Left renal pelvis (tissue), 4 donors: Measurements from ENCODE around the gene CC2D1A. TPM values are rescaled to one million over a fixed set of nuclear protein-coding genes. Genes with fewer than 3 reads are reported as not detected.
"Not testable (repeated sequence)": the region's sequence is repeated elsewhere in the genome, so short reads cannot be mapped to it uniquely, and the experiment has no call there.

Experiments
- DNase-seq, 4 donors: peaks; one replicate each; pipeline ENCODE4 v3.0.0-alpha.2; 2013; ENCODE audit warnings: low read depth in 4 of 4, low spot score in 3 of 4
- polyA plus RNA-seq, 4 donors: library from polyadenylated mRNA; unstranded; fragments of 120-200 nt; gene quantifications; one replicate each; pipeline ENCODE4 v1.2.1, GENCODE V29; 2013; ENCODE audit not compliant: insufficient read length in 4 of 4

The CC2D1A gene
- polyA plus RNA-seq, 4 donors: 19.4 to 45.8 (median 23.0) TPM

DNA sequence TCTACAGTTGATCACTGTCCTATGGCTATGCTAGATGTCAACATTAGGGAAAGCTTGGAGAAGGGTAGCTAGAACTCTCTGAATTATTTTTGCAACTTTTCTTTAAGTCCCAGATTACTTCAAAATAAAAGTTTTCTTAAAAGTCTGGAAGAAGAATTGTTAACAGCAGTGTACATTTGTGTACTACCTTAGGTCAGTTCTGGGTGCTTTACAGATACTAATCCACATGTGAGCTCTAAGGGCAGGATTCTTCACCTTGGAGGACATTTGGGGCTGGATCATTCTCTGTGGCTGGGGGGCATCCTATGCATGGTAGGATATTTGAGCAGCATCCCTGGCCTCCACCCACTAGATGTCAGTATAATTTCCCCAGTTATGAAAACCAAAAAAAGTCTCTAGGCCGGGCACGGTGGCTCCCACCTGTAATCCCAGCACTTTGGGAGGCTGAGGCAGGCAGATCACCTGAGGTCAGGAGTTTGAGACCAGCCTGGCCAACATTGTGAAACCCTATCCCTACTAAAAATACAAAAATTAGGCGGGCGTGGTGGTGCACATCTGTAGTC, 2.9 kb upstream of the CC2D1A start:
- DNase-seq: no peak

DNA sequence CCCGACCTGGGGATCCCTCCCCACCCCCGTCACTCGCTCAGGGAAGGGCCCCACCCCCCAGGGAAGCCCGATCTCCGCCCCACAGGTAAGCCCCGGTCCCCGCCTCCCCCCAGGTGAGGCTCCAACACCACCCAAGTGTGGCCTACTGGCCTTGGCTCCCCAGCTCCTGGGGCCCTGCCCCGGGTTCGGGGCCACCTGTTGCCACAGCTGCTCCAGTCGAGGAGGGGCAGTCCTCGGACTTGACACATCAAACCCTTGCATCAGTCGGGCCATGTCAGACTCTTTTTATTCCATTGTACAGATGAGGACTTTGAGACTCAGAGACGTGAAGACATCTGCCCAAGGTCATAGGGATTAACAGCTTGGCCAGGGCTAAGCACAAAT, 512 bp downstream of the CC2D1A start:
- no peak for DNase-seq

DNA sequence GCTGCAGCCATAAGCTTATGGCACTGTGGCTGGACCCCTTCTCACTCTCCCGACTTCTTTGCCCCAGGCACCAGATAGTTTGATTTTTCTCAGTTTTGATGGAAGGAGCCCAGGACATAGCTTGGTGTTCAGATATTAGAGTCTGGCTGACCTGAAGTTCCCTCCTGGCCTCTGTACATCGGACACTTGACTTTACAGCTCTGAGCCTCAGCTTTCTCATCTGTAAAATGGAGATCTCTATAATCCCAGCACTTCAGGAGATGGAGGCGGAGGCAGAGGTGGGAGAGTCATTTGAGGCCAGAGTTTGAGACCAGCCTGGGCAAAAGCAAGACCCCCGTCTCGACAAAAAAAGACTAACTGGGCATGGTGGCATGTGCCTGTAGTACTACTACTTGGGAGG, 909 bp downstream of the CC2D1A start:
- no peak for DNase-seq

DNA sequence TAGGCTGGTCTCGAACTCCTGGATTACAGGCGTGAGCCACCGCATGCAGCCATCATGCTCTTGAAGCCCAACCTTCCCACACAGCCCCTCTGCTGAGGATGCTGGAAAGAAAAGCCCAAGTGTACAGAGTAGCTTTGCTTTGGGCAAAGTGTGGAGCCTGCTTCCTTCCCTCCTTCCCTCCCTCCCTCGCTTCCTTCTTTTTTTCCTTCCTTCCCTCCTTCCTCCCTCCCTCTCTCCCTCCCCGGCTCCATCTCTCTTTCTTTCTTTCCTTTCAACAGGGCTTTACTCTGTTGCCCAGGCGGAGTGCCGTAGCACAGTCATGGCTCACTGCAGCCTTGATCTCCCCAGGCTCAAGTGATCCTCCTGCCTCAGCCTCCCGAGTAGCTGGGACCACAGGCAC, 2.7 kb downstream of the CC2D1A start:
- DNase-seq: no peak

DNA sequence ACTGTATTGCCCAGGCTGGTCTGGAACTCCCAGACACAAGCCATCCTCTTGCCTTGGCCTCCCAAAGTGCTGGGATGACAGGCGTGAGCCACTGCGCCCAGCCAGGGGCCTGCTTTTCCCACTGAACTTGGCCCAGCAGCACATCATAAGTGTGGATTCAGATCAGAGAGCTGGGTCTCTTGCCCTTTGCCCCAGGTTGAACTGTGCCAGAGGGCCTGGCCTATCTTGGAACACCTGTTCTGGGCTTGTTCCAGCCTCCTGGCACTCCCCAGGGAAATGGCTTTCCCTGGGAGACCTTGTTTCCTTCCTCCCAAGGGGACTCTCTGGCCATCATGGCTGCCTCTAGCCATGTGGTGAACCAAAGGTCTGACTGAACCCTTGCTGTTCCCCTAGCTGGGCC, 3.4 kb downstream of the CC2D1A start:
- no peak for DNase-seq

DNA sequence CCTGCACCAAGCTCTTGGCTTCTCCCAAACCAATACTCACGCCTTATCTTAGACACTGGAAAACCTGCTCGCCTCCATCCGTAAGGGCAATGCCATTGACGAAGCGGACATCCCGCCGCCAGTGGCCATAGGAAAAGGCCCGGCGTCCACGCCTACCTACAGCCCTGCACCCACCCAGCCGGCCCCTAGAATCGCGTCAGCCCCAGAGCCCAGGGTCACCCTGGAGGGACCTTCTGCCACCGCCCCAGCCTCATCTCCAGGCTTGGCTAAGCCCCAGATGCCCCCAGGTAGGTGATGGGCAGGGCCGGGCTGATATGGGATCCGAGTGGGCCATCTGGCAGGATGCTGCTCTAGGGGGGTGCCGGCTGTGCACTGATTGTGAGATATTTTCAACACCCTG, 7.4 kb downstream of the CC2D1A start:
- no peak for DNase-seq

DNA sequence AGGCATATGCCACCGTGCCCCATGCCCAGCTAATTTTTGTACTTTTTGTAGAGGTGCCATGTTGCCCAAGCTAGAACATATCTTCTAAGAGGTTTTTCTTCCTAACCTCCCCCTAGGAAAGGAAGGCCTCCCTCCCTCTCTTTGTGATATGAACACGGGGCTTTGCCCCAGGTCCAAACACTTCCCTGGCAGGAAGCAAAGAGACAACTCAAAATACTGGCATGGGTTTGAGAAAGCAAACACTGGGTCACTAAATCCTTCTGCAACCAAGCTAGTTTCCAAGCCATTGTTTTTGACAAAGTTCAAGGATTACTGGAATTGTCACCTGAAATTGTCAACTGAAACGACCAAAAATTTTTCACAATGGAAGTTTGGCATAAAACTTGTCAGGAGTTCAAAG, 8.8 kb downstream of the CC2D1A start:
- DNase-seq: no peak

DNA sequence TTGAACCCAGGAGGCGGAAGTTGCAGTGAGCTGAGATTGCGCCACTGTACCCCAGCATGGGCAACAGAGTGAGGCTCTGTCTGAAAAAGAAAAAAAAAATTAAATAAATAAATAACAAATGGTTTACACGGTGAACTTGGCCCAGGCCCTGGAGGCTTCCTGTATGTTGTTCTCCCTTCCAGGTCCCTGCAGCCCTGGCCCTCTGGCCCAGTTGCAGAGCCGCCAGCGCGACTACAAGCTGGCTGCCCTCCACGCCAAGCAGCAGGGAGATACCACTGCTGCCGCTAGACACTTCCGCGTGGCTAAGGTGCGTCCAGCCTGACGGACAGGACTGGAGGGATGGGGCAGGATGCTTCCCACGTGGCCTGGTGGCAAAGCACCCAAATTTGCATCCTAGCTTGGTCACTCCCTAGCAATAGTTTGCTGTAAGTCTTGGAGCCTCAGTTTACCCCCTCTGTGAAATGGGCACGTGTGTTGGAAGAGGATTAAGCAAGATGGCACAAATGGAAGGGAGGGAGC, 11.9 kb downstream of the CC2D1A start:
- DNase-seq: no peak

DNA sequence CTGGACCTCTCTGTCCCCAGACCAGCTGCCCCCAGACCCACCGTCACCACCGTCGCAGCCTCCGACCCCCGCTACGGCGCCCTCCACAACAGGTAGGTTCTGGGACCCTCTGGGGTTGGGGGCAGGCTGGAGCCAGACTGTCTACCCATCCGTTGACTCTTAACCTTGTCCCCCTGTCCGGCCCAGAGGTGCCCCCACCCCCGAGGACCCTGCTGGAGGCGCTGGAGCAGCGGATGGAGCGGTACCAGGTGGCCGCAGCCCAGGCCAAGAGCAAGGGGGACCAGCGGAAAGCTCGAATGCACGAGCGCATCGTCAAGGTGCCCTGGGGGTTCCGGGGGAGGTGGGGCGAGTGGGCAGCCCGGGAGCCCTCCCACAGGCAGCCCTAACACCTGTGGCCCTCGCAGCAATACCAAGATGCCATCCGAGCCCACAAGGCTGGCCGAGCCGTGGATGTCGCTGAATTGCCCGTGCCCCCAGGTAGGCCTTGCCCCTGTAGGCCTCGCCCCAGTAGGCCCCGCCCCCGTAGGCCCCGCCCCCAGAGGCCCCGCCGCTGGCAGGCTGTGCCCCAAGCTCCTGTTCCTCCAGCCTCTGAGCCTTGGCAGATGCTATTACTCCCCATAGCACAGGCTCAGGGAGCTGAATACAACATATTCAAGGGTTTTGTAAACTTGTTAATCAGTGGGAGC, 12.9 kb downstream of the CC2D1A start:
- DNase-seq: no peak

DNA sequence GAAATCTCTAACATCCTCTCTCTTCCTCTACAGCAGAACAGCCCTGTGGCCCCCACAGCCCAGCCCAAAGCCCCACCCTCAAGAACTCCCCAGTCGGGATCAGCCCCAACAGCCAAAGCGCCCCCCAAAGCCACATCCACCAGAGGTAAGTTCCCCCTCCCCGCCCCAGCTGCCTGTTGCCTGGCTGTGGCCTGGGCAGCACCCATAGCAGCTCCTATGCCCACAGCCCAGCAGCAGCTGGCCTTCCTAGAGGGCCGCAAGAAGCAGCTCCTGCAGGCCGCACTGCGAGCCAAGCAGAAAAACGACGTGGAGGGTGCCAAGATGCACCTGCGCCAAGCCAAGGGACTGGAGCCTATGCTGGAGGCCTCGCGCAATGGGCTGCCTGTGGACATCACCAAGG, 14.5 kb downstream of the CC2D1A start:
- no peak for DNase-seq

DNA sequence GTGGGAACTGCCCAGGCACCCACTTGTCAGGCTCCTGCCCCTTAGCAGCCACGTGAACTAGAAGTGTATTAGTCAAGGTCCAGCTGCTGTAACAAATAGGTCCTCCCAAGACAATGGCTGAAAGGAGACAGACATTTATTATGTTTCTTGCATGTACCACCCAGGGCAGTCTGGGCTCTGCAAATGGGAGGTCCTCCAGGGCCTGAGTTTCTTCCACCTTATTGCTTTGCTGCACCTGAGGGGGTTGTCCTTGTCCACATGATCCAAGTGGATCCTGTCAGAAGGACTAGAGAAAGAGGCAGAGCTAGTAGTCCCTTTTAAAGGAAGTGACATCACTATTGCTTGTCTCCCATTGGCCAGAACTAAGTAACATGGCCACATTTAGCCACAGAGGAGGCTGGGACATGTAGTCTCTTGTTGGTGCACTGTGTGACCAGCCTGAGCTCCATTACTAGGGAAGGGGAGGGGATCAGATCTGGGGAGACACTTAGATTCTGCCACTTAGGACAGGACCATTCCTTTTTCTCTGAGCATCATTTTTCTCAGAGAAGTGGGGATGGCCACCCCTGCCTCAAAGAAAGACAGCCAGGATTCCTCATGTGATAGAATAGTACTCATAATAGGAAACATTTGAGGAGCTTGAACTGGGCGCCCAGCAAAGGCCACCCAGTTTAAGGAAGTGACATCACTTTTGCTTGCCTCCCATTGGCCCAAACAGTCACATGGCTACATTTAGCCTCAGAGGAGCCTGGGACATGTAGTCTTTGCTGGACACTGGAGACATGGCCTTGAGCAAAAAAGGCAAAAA, 15.1 kb downstream of the CC2D1A start:
- no peak for DNase-seq

DNA sequence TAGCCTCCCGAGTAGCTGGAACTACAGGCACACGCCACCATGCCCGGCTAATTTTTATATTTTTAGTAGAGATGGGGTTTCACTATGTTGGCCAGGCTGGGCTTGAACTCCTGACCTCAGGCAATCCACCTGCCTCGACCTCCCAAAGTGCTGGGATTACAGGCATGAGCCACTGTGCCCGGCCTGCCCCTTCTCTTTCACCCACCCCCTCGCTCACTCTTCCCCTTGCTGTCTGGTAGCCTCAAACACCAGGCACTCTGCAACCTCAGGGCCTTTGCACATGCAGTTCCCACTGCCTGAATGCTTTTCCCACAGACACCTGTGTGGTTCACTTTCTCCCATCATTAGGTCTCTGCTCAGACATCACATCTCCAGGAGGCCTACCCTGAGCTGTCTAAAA, 16.1 kb downstream of the CC2D1A start:
- DNase-seq: not testable (repeated sequence)

DNA sequence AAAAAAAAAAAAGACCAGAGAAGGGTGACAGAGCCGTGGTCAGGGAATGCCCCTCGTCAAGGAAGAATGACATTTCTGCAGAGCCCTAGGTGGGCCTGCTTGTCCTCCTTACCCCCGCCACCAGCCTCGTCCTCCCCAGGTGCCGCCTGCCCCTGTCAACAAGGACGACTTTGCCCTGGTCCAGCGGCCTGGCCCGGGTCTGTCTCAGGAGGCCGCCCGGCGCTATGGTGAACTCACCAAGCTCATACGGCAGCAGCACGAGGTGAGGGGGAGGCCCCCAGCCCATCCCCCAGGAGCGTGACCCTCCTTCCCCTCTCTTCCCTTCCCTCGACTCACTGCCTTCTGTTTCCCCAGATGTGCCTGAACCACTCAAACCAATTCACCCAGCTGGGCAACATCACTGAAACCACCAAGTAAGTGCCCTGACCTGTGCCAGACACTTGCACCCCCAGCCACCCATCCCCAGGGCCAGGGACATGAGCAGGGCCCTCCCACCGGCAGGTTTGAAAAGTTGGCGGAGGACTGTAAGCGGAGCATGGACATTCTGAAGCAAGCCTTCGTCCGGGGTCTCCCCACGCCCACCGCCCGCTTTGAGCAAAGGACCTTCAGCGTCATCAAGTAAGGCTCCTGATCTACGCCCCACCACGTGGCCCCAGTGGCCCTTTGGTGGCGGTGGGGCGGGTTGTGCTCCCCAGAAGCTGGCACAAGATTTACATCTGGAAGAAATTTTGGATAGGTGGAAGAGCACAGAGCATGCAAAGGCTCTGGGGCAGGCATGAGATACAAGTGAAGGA, 17.4 kb downstream of the CC2D1A start:
- no peak for DNase-seq

DNA sequence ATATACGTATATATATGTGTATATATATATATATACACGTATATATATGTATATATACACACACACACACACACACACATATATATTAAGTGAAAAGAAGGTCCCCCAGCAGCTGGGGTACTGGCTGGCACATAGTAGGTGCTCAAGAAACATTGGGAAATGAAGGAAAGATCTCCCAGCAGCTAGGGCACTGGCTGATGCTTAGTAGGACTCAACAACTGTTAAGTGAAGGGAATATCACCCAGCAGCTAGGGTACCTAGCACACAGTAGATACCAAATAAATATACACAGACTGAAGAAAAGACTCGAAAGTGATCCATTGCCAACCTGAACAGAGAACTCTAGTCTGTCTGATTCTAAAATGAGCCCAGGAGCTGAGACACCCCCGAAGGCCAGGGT, 20.0 kb downstream of the CC2D1A start:
- no peak for DNase-seq

DNA sequence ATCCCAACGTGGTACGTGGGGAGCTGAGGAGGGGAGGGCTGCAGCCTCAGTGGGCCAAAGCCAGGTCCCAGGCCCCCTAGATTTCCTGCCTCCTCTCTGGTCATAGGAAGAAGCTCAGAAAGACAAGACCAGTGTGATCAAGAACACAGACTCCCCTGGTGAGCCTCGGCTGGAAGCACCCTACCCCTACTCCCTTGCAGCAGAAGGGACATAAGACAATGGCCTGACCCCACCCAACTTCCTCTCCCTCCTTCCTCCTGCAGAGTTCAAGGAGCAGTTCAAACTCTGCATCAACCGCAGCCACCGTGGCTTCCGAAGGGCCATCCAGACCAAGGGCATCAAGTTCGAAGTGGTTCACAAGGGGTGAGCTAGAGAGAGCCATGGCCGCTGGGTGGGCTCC, 20.7 kb downstream of the CC2D1A start:
- DNase-seq: no peak

DNA sequence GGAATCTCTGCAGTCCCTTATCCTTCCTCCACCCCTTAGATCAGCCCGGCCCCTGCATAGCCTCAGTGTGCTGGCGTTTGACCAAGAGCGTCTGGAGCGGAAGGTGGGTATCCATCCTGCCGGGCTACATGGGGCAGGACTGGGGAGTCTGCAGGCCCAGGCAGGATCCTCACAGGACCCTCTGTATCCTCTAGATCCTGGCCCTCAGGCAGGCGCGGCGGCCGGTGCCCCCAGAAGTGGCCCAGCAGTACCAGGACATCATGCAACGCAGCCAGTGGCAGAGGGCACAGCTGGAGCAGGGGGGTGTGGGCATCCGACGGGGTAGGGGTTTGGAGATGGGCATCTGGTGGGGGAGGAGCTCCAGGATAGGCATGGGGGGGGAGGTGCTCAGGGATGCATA, 23.3 kb downstream of the CC2D1A start:
- DNase-seq: no peak

DNA sequence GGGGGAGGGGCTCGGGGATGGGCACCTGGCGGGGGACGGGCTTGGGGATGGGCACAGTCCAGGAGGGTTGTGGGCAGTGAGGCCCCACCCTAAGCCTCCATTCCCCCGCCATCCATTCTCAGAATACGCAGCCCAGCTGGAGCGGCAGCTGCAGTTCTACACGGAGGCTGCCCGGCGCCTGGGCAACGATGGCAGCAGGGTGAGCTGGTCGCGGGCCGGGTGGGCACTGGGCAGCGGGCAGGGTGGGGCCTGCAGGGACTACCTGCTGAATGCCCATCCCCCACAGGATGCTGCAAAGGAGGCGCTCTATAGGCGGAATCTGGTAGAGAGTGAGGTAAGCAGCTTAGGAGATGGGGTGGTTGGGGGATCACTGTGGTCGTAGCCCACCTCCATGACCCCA, 24.0 kb downstream of the CC2D1A start:
- DNase-seq: no peak

DNA sequence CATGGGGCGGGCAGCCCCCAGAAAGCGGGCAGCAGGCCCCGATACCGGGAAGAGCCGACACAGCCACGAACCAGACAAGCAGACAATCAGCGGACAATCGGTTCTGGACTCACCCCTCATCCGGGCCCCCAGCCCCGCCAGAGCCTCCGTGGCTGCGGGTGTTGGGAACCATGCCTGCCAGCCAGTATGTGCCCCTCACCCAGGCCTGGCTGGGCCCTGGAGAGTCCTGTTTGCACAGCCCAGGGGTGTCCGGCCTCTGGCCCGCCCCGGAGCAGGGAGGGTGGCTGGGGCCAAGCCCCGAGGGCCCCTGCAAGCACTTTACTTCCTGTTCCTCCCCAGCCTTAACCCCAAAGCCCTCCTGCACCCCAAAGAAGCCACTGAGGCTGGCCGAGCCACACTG, 24.4 kb downstream of the CC2D1A start:
- DNase-seq: no peak

DNA sequence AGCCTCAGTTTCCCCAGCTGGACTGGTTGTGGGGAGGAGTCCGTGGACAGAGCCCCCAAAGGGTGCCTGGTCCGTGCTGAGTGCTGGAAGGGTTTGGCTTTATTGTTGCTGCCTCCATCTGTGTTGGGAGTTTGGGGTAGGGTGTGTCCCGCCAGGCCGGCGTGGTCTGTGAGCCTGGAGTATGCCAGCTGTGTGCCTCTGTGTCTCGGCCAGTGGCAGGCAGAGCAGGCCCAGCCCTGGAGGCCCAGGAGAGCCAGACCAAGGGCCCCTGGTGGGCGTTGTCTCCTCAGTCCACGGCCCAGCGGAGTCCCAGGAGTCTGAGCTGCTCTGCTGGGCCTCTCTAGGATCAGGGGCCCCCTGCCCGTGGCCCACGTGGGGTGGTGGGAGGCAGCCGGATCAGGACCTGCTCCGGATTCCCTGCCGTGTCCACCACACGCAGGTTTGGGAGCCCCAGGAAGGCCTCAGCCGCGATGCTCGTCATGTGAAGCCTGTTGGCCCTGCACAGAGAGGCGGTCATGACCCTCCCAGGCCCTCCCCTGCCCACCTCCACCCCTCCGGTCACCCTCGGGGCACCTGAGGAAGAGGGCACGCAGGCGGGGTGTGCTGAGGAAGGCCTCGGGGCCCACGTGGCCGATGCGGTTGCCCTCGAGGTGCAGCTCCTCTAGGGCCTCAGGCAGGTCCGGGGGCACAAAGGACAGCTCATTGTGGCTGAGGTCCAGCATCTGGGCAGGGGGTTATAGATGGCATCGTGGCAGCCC, 25.6 kb downstream of the CC2D1A start:
- no peak for DNase-seq

DNA sequence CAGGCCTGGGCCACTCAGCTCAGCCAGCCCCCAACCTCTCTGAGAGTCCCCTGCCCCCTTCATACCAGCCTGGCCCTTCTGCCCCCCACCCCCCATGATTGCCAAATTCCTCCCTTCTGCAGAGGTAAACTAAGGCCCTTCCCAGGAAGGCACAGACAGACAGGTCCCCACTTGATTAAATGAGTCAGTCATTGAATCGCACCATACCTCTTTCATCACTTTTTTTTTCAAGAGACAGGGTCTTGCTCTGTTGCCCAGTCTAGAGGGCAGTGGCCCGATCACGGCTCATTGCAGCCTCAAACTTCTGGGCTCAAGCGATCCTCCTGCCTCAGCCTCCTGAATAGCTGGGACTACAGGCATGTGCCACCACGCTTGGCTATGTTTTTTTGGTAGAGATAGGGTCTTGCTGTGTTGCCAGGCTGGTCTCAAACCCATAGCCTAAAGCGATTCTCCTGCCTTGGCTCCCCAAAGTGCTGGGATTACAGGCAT, 26.2 kb downstream of the CC2D1A start:
- no peak for DNase-seq
